Endometrium (tissue), 2 donors: ENCODE data around the gene CSDE1.

Source experiments
- FAIRE-seq: peaks from 2 replicates; lab custom pipeline; 2012; peaks lifted over from hg19 to GRCh38; lab: Jason Lieb, UNC
- donor health status: control.
- donor health status: control.

Gene CSDE1

DNA sequence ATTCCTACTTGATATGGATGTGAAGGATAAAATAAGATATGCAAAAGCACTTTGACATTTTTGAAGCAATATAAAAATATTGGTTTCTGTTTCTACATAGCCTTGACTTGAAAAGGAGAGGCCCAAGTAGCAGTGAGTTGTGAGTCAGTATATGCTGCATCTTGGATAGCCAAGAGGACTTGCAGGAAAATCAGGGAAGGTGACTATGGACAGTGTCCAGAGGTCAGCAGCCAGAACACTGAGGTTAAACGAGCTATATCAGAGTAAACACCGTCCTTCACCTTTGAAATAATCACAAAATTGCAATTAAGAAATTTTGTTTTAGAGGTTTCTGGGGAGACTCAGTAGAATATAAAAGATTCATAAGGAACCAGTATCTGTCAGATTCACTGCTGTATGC is 55.9 kb downstream of the CSDE1 start:
- FAIRE-seq: no peak

DNA sequence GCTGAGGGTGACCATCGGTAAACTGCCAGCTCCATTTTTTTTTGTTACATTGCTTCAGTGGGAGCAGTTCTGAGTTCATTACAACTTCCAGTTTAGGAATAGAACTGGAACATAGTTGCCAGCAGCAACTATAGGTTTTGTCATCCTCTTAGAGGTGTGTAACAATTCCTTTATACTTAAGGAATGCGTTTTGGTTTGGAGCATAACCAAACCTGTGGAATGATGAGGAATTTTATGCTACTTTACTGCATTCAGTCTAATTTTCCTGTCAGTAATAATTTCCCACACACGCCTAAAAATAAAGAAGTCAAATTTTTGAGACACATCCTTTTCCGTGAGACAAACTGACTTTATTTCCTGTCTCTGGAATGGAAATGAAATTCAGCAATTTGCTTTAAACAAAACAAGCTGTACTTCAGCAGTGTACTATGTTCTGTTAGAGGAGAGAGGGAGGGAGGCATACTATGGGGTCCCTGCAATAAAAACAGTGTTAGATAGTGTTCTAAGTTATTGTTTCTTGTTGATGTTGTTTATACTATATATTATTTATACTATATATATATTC is 57.7 kb downstream of the CSDE1 start:
- FAIRE-seq: no peak

DNA sequence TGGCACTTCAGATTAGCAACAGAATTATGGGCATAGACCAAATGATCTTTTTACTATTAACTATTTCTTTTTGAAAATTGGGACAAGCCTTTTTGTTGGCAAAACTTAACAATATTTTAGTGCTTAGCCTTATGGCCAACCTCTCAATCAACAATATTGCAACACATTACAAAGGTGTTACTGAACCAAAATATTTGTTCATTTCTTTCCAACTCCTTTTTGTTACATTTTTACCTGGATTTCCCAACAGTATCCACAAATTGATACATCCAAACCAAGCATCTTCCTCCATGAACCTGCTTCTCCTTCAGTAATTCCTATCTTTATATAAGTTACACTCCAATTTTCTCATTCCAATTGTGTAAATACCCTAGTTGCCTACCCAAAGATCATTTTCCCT is 61.0 kb downstream of the CSDE1 start:
- no peak for FAIRE-seq

DNA sequence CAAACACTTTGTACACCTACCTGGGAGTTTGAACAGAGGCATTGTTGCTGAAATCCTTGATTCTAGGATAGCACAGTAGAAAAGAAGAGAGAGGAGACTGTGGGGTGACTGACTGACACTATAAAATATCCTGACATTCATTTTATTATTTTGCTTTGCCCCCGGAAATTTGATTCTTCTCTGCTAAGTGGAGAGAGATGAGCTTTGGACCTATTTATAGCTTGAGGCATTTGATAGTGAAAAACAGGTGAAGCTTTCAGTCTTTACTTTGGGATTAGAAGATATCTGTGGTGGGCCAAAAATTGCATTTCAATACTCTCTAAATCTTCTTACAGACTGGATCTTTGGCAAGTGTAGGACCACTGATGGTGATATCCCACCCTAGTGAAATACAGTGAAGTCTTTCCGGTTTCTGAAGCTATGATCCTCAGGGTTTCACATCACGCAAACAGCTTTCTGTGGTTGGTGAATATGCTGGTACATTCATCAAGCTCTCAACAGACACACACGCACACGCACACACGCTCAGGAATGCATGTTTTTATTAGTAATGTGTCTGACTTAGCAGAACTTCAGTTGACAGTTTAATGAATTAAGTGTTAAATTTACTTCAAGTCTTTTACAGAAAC is 62.2 kb downstream of the CSDE1 start, which contains the start of gene AMPD1:
TSS of gene AMPD1 (minus strand) at position 117 of the 629 bp plus-strand sequence. CDS start at position 42, 75 bp downstream.
- FAIRE-seq: no peak

DNA sequence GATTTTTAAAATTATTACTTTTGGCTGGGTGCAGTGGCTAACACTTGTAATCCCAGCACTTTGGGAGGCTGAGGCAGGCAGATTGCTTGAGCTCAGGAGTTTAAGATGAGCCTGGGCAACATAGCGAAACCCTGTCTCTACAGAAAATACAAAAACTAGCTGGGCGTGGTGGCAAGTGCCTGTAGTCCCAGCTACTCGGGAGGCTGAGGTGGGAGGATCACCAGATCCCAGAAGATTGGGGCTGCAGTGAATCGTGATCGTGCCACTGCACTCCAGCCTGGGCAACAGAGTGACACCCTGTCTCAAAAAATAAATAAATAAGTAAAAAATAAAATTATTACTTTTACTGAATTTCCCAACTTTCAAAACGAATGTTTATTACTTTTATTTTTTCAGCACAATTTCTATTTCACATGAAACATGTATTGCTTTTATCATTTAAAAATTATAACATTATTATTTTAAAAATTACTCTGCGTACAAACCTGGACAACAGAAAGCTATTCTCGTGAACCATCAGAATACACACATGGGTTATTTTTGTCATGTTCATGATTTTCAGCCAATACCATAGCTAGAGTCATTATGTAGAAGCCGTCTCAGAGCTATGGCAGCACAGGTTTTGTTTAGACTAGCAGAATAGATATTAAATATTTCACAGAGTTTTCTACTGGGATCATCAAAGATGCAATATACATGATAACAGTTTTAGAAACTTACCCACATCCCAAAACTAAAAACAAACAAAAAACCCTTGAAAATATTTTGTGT is 63.1 kb downstream of the CSDE1 start:
- FAIRE-seq: no peak

DNA sequence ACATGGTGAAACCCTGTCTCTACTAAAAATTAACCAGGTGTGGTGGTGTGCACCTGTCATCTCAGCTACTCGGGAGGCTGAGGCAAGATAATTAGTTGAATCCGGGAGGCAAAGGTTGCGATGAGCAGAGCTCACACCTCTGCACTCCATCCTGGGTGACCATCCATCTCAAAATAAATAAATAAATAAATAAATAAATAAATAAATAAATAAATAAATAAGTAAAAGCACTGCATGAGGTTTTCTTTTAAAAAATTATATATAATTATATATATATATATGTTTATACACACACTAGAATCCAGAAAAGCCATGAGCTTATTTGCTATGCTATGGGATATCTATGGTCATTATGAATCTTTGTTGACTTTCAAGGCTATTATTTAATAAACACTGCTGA is 64.8 kb downstream of the CSDE1 start:
- no peak for FAIRE-seq

DNA sequence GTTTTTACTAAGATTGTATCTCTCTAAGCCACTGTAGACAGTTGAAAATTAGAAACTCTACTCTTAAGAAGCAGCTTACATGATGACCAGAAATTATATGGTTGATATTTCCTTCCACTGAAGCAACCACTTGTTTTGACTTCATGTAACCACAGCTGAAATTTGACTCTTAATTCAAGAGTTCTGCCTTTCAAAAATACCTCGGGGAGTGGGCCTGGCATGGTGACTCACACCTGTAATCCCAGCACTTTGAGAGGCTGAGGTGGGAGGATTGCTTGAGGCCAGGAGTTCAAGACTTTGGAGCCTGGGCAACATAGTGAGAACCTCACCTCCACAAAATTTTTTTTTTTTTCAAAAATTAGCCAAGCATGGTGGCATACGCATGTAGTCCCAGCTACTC is 66.7 kb downstream of the CSDE1 start:
- FAIRE-seq: no peak

DNA sequence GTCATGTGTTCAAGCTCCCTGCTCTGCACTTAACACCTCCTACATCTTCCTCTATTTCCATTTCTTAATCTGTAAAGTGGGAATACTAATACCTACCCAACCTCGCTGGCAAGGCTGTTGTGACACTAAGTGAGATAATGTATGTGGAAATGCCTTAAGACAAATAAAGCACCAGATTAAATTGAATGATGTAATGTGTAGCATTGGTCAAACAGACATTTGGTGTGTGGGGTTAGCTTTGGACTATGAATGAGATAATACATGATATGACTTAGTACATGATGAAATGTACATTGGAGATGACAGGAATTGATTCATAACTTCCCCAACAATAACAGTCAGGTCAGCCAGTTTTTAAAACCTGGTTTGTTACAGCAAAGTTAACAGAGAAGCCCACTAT is 67.6 kb downstream of the CSDE1 start:
- no peak for FAIRE-seq

DNA sequence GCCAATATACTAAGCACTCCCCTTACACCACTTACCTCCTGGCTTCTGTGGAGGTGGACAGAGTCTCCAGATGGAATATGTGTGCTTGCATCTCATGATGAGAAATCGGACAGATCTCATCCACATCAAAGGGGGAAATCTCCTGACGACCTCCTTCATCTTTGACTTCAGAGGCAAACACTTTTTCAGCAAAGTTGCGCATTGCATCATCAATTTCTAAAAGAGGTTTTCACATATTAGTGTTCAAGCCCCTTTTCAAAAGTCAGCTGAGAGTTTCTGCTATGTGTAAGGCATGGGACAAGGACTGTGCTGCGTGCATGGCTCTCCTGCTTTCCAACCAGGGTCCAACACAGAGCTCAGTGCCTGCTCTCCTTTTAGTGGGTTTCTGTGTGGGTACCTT is 69.3 kb downstream of the CSDE1 start:
- FAIRE-seq: no peak

DNA sequence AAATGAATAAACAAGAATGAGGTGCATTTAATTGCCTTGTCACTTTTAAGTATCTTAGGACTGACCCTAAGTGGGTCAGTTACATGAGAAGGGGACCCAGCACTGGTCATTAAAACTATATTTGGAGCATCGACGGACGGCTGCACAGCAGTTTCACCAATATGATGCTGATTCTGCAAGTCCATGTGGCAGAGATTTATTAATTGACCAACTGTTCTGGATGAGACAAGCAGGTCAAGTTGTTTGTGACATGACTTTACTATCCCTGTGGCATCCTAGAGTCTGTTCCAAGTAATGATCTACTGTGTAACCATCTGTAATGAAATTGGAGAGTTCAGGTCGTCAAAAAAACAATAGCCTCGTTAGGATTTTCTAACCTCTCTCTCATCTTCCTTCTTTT is 71.9 kb downstream of the CSDE1 start:
- FAIRE-seq: no peak

DNA sequence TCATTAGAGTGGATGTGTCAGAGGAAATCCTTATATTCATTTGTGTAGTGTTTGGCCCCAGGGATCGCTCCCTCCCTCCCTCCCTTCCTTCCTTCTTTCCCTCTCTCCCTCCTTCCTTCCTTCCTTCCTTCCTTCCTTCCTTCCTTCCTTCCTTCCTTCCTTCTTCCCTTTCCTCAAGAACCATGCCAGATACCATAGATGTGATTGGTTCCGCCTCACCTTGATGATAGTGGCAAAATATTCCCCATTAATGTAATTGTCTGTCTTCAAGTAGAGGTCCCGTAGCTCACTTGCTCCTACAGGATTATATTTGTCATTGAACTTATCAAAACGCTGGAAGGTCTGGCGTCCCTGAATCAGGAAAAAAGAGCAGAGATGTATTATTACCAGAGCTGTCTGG is 80.1 kb downstream of the CSDE1 start:
- no peak for FAIRE-seq

DNA sequence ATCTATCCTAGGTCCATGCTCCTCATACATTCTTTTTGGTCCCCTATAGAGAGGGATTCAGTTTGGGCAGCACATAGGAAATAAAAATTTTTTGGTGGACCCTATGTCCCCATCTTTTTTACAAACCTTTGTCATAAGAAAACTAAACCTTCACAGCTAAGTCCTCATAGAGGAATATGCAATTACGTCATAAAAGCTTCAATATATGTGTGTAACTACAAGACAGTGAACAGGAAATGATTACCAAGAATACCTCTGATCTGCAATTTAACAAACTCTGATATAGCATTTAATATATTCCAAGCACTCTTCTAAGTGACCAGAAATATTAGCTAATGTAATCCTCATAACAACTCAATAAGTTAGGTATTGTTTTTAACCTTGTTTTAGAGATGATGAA is 81.7 kb downstream of the CSDE1 start:
- no peak for FAIRE-seq

DNA sequence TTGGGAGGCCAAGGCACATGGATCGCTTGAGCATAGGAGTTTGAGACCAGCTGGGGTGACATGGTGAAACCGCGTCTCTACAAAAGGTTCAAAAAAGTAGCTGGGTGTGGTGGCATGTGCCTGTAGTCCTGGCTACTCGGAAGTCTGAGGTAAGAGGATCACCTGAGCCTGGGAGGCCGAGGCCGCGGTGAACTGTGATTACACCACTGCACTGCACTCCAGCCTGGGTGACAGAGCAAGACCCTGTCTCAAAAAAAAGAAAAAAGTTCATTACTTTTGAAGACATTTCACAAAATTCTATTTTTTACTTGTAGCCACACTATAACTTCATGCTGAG is 85.9 kb downstream of the CSDE1 start:
- FAIRE-seq: no peak

DNA sequence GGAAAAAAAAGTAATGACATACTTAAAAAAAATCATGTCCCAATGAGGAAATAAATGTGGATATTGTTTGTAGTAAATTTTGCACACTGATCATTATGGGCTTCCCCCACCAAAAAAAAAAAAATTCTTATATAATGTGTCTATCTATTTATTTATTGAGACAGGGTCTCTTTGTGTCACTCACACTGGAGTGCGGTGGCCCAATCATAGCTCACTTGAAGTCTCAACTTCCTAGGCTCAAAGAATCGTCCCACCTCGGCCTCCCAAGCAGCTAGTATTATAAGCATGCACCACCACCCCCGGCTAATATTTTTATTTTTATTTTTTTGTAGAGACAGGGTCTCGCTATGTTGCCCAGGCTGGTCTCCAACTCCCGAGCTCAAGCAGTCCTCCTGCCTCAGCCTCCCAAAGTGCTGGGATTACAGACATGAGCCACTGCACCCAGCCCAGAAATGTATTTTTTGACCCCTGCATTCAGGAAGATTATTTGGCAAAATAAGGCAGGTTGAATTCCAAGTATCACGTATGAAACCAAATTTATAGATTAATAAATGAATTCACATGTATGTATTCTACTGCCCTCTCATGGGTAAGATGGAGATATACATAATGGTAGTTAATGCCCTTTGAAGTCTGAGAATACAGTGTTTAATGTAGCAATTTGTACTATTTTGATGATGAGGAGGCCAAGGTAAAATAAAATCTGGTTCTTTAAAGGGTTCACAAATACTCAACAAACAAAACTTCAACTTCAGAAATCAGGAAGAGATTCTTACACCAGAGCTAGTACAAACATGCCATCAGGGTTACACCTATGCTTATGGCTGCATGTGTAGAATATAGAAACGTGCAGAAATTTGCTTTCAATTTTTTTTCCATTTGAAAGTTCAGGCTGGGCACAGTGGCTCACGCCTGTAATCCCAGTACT is 86.5 kb downstream of the CSDE1 start:
- peak; percentile 35 for FAIRE-seq

DNA sequence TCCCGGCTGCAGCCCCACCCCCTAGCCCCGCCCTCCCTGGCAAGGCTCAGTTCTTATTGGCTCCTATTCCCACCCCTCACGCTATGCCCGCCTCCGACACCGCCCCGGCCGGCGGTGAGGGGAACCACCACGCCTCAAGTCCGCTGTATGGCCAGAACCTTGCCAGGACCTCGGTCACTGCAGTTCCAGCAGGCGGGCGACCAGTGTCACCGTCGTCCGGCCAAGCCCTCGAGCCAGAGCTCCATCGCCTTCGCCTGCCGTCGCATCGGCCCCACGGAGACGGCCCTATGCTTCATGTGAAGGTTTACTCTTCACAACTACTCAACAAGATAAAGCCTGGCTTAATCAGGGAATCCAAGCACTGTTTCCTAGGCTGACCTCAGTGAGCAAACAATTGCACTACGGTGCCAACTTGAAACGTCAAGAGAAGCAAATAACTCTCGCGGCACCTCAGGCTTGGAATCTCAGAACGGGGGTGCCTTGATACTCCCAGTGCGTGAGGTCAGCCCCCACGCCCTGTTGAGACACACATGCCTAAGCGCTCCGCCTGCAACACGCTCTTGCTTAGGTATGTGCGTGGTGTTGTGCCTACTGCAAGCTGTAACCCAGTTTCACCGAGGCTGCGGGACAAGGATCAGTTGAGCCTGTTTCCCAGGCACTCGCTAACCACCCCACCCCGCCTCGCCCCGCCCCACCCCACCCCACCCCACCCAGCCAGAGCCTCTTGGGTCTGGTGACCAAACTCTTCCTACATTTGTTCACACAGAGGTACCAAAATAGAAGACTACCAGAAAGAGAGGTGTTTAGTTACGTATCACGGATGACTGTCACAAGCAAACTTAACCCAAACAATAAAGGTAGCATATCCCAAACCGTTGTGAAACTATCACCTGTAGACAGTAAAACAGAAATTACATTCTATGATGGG is 87.4 kb downstream of the CSDE1 start:
- FAIRE-seq: no peak

DNA sequence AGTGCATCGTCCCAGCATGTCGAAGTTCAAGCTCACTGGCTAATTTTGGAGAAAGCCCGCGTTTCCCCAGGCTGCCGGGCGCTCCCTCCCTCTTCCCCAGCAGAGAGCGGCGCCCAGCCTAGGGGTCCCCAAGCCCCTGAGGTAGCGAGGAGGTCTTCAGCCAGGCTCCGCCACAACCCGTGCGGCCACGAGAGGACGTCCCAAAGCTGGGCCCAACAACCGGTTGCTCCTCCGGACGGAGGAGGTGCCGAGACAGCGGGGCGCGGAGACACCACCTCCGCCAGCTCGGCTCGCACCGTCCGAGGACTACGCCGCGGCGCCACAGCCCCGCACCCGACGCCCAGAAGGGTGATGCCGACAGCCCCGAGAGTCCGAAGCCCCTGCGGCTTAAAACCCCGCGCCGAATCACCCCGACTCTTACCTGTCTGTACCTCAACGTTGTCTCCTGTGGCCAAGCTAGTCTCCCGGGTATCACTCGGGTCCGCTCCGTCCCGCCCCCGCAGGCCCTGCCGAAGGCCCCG is 88.2 kb downstream of the CSDE1 start, which contains the start of gene DENND2C:
TSS of gene DENND2C (minus strand) at position 488 of the 521 bp plus-strand sequence. CDS start 44,065 bp downstream, outside the sequence.
- FAIRE-seq: no peak

DNA sequence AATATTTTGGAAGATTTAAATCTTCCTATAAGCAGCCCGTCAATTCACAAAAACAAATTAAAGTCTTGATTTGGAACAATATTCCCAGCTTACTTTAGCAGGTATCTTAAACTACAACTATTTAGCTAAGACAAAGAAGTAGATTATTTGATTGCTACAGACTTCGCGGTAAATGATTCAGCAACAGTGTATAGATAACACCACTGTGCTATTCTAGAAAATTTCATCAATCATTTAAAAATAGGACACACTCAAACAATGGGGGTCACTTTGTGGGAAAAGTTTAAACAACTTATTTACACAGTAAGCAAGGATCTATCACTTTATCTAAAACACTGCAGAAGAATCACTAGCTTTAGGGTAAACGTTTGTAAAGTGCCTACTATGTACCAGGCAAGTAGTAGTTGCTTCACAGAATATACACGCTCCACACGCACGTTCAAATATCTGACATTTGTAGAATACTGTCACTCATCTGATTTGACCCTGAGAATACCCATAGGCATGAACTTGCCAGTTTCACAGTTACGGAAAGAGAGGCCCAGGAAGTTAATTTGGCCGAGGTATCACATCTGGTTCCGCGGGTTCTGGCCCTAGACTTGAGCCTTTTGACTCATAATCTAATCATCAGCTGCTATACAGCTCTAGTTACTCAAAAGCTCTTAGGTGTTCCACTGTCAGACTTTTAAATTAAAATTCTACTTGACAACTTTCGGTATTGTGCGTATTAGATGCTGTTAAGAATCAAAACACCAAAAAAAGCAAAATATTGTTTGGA is 88.8 kb downstream of the CSDE1 start:
- no peak for FAIRE-seq

DNA sequence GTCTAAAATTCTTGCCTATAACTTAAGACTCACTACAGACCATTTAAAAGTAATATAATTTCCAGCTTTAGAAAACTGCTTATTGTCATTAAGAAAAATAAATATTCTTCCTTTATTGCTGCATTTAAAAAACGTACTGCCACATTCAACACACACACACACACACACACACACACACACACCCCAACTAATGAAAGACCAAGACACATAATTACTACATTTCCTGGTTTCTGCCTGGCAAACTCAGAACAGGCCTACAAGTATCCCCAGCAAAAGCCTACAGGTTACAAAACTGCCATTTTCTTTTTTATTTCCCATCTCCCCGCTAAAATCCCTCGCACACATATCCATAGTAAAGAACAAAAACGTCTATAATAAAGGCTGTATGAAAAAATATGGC is 89.4 kb downstream of the CSDE1 start:
- FAIRE-seq: no peak

DNA sequence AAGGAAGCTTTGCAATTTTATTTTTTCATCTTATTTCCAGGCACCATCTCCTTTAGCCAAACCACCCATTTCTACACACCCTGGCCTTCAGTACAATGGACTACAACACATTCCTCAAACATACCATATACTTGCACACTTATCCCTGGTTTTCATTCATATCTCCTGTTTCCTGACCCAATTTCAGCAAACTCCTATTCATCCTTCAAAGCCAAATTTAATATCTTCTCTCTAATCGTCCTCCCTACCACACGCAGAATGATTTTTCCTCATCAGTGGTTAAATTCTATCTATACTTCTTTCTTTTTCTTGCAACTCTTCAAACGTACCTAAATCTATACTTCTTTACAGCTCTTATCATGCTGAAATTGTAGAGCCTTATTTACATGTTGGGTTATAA is 90.8 kb downstream of the CSDE1 start:
- FAIRE-seq: no peak
